GM12865 (cell line): ENCODE measurements around the gene SLC25A26.
"Not testable (repeated sequence)": the region's sequence is repeated elsewhere in the genome, so short reads cannot be mapped to it uniquely, and the experiment has no call there.

Experiments used
- DNase-seq: peaks from one replicate; pipeline ENCODE4 v3.0.0; 2010; ENCODE audit warnings: low read depth
- H3K4me3 ChIP-seq: 2 replicates; pipeline ENCODE4 v1.5.1; 2011; ENCODE audit warnings: mild to moderate bottlenecking, low read depth, low read length, control low read depth
- CTCF ChIP-seq: IDR thresholded peaks from 2 replicates; pipeline ENCODE4 v1.5.1; 2011; ENCODE audit warnings: low read length, control low read depth, low read depth, inconsistent platforms; ENCODE audit not compliant: insufficient read depth; ENCODE audit errors: missing control alignments

SLC25A26 gene

GRCh38 chr3:66414846-66415245 is 194.0 kb downstream of the SLC25A26 start:
- DNase-seq: no peak
- TF ChIP-seq CTCF: no peak
- H3K4me3 ChIP-seq: no peak overlapping the region

GRCh38 chr3:66415867-66416428 is 195.1 kb downstream of the SLC25A26 start:
- no peak overlapping the region for H3K4me3 ChIP-seq
- no peak for DNase-seq
- no peak for TF ChIP-seq CTCF

GRCh38 chr3:66416556-66417304 is 195.9 kb downstream of the SLC25A26 start:
- DNase-seq: no peak
- no peak for TF ChIP-seq CTCF
- no peak overlapping the region for H3K4me3 ChIP-seq

- TF ChIP-seq CTCF: no peak
- H3K4me3 ChIP-seq: no peak overlapping the region
- no peak for DNase-seq
These were observed 197.7 kb downstream of the SLC25A26 start for GRCh38 chr3:66418475-66418931.

- no peak for TF ChIP-seq CTCF
- DNase-seq: no peak
- no peak overlapping the region for H3K4me3 ChIP-seq
These were observed 198.2 kb downstream of the SLC25A26 start for GRCh38 chr3:66419036-66419435.

GRCh38 chr3:66421144-66421543 is 200.3 kb downstream of the SLC25A26 start:
- not testable (repeated sequence) for H3K4me3 ChIP-seq, DNase-seq

GRCh38 chr3:66421893-66422292 is 201.1 kb downstream of the SLC25A26 start:
- not testable (repeated sequence) for DNase-seq, H3K4me3 ChIP-seq

- H3K4me3 ChIP-seq: no peak overlapping the region
- TF ChIP-seq CTCF: no peak
- no peak for DNase-seq
These were observed 203.0 kb downstream of the SLC25A26 start for GRCh38 chr3:66423791-66424190.
